K562 (cell line): ENCODE results near the gene CD44. TPM values are rescaled to one million over a fixed set of nuclear protein-coding genes. Genes with fewer than 3 reads are reported as not detected.

Experiments used
- ATAC-seq: fragments of 200-7000 bp; cut with Tn5 transposase; 3 replicates; pipeline ENCODE4 v1.9.1; 2020; ENCODE audit warnings: moderate library complexity
- BruUV-seq: library from RNA; stranded (reverse); fragments of 400-500 nt; replicated peaks from 2 replicates; lab custom pipeline; 2021; lab: Mats Ljungman, UMichigan
- CTCF ChIA-PET: fragments of 300-600 bp; formaldehyde crosslinking; extraction: SDS; loops from one replicate; lab custom pipeline; 2021; ENCODE audit warnings: low intra/inter-chr PET ratio; lab: Yijun Ruan, JAX
- POLR2A ChIA-PET: fragments of 300-600, 350-650 bp; sonication (Branson Sonifier 250); formaldehyde crosslinking; extraction: SDS; loops from one replicate; lab custom pipeline; 2021; ENCODE audit warnings: antibody characterized with exemption, inconsistent platforms; lab: Yijun Ruan, JAX
- DNase-seq, 4 experiments: peaks; one replicate each; pipeline versions ENCODE4 v3.0.0 to v3.0.0-alpha.2; 2011 to 2018; ENCODE audit warnings: low spot score in 3 of 4, mixed read lengths in 3 of 4; ENCODE audit errors: extremely low read depth in 1 of 4
- FAIRE-seq: peaks from 2 replicates; lab custom pipeline; 2011; peaks lifted over from hg19 to GRCh38; lab: Jason Lieb, UNC
- H2AFZ ChIP-seq: 2 replicates; pipeline ENCODE4 v1.6.0; 2011; ENCODE audit warnings: low read depth, low read length, control low read depth, inconsistent platforms
- H3K27ac ChIP-seq: fragments of 200-600 bp; 3 replicates; pipeline ENCODE4 v1.8.0; 2011; ENCODE audit warnings: low read depth, mild to moderate bottlenecking, control low read depth, inconsistent platforms, low read length, moderate library complexity, mixed read lengths; ENCODE audit errors: extremely low read depth
- H3K27me3 ChIP-seq, 2 experiments: fragments of 300-600 bp in 1 of 2; 2 replicates in 1 of 2; 3 replicates in 1 of 2; pipeline versions ENCODE4 v1.6.0 to v1.8.0; 2011; ENCODE audit warnings: inconsistent platforms in 2 of 2, low read length in 2 of 2, mild to moderate bottlenecking in 1 of 2, mixed read lengths in 1 of 2, moderate library complexity in 1 of 2; ENCODE audit not compliant: control insufficient read depth in 2 of 2, insufficient read depth in 2 of 2
- H3K36me3 ChIP-seq: fragments of 300-600 bp; 3 replicates; pipeline ENCODE4 v1.8.0; 2011; ENCODE audit warnings: mild to moderate bottlenecking, low read length, inconsistent platforms; ENCODE audit not compliant: control insufficient read depth, insufficient read depth
- H3K4me1 ChIP-seq, 2 experiments: fragments of 200-600 bp in 1 of 2; replicated peaks in 1 of 2; 2 replicates in 1 of 2; 3 replicates in 1 of 2; pipeline versions ENCODE4 v1.5.1 to v1.8.0; 2011; ENCODE audit warnings: inconsistent platforms in 2 of 2, low read length in 2 of 2, mild to moderate bottlenecking in 1 of 2, mixed read lengths in 1 of 2, moderate library complexity in 1 of 2; ENCODE audit not compliant: control insufficient read depth in 2 of 2, insufficient read depth in 2 of 2
- H3K4me2 ChIP-seq: 2 replicates; pipeline ENCODE4 v1.6.1; 2011; ENCODE audit warnings: low read length, control low read depth, inconsistent platforms, mixed read lengths; ENCODE audit not compliant: insufficient read depth
- H3K4me3 ChIP-seq: fragments of 200-600 bp; sonication (generic), shearing (Covaris generic); 2 replicates; pipeline ENCODE4 v1.5.1; 2016; ENCODE audit warnings: control low read depth, inconsistent platforms
- H3K79me2 ChIP-seq: fragments of 200-600 bp; 3 replicates; pipeline ENCODE4 v1.8.0; 2011; ENCODE audit warnings: low read length, inconsistent platforms; ENCODE audit not compliant: control insufficient read depth, insufficient read depth
- H3K9ac ChIP-seq, 2 experiments: 2 replicates each; pipeline versions ENCODE4 v1.6.0 to v1.6.1; 2011; ENCODE audit warnings: low read depth in 2 of 2, low read length in 2 of 2, control low read depth in 1 of 2, inconsistent platforms in 1 of 2, mild to moderate bottlenecking in 1 of 2, mixed read lengths in 1 of 2; ENCODE audit not compliant: insufficient read depth in 1 of 2
- H3K9me1 ChIP-seq: one replicate; pipeline ENCODE4 v1.6.0; 2011; ENCODE audit warnings: inconsistent platforms, mild to moderate bottlenecking, low read length, moderate library complexity; ENCODE audit not compliant: control insufficient read depth, insufficient read depth
- H3K9me3 ChIP-seq: replicated peaks from 2 replicates; pipeline ENCODE4 v1.5.1; 2011; ENCODE audit warnings: low read depth, low read length, inconsistent platforms; ENCODE audit not compliant: control insufficient read depth, insufficient read depth
- H4K20me1 ChIP-seq: replicated peaks from 2 replicates; pipeline ENCODE4 v1.6.1; 2011; ENCODE audit warnings: low read length, inconsistent platforms, mixed read lengths; ENCODE audit not compliant: control insufficient read depth, insufficient read depth
- ADNP ChIP-seq: fragments of 200-800 bp; sonication (Bioruptor generic); IDR thresholded peaks from 2 replicates; pipeline ENCODE4 v1.6.1; 2016; ENCODE audit warnings: missing genetic modification characterization, missing compliant biosample characterization
- ARID1B ChIP-seq: fragments of 450-650 bp; IDR thresholded peaks from 2 replicates; pipeline ENCODE4 v1.6.1; 2016; ENCODE audit warnings: antibody characterized with exemption, mild to moderate bottlenecking, inconsistent platforms
- FOSL1 ChIP-seq: fragments of 200-800 bp; sonication (Bioruptor generic); conservative IDR thresholded peaks from 2 replicates; pipeline ENCODE4 v1.6.1; 2016; ENCODE audit warnings: missing genetic modification characterization, missing compliant biosample characterization
- FOXA3 ChIP-seq, 2 experiments: fragments of 450-650 bp in 1 of 2; sonication (generic) in 1 of 2; formaldehyde crosslinking; IDR thresholded peaks in 1 of 2; conservative IDR thresholded peaks in 1 of 2; 2 replicates each; pipeline versions ENCODE4 v1.4.0 to v1.8.0; 2020 to 2022; ENCODE audit warnings: mild to moderate bottlenecking in 2 of 2, missing genetic modification reagents in 1 of 2
- HDAC1 ChIP-seq, 2 experiments: fragments of 450-650 bp; IDR thresholded peaks; 2 replicates each; pipeline ENCODE4 v1.6.1; 2016 to 2017; ENCODE audit warnings: inconsistent platforms in 1 of 2, mild to moderate bottlenecking in 1 of 2, moderate library complexity in 1 of 2
- IRF9 ChIP-seq: fragments of 450-650 bp; IDR thresholded peaks from 2 replicates; pipeline ENCODE4 v1.6.1; 2016; ENCODE audit warnings: missing biosample characterization, missing genetic modification characterization
- JUND ChIP-seq, 2 experiments: IDR thresholded peaks; 2 replicates in 1 of 2; 3 replicates in 1 of 2; pipeline ENCODE4 v1.6.1; 2011; ENCODE audit warnings: borderline replicate concordance in 2 of 2, low read depth in 2 of 2, low read length in 2 of 2, improper control_type of control experiment in 1 of 2, missing biosample characterization in 1 of 2, missing genetic modification characterization in 1 of 2, missing genetic modification reagents in 1 of 2
- KDM1A ChIP-seq, 2 experiments: fragments of 450-650 bp; IDR thresholded peaks; 2 replicates each; pipeline ENCODE4 v1.6.1; 2016; ENCODE audit warnings: mild to moderate bottlenecking in 2 of 2
- MAFG ChIP-seq: fragments of 450-650 bp; conservative IDR thresholded peaks from 2 replicates; pipeline ENCODE4 v1.6.1; 2016; ENCODE audit warnings: missing genetic modification characterization, missing compliant biosample characterization
- MEF2A ChIP-seq: IDR thresholded peaks from 2 replicates; pipeline ENCODE4 v1.6.1; 2011; ENCODE audit warnings: low read depth, mild to moderate bottlenecking, low read length, moderate library complexity; ENCODE audit not compliant: control insufficient read depth
- NONO ChIP-seq, 2 experiments: fragments of 200-400 bp in 1 of 2; fragments of 450-650 bp in 1 of 2; formaldehyde crosslinking in 1 of 2; IDR thresholded peaks; 2 replicates each; pipeline ENCODE4 v1.6.1; 2017; ENCODE audit warnings: low read depth in 2 of 2, mild to moderate bottlenecking in 2 of 2, moderate library complexity in 2 of 2, low read length in 1 of 2
- NR3C1 ChIP-seq: sonication (generic); formaldehyde crosslinking; IDR thresholded peaks from 2 replicates; pipeline ENCODE4 v1.8.1; 2022; ENCODE audit warnings: missing genetic modification reagents
- POLR2G ChIP-seq: fragments of 200-400 bp; formaldehyde crosslinking; IDR thresholded peaks from 2 replicates; pipeline ENCODE4 v1.6.1; 2017; ENCODE audit warnings: low read depth, mild to moderate bottlenecking, antibody characterized with exemption, low read length, moderate library complexity
- RBM25 ChIP-seq: fragments of 200-400 bp; formaldehyde crosslinking; IDR thresholded peaks from 2 replicates; pipeline ENCODE4 v1.6.1; 2018; ENCODE audit warnings: low read length, low read depth, moderate library complexity; ENCODE audit not compliant: severe bottlenecking
- RCOR1 ChIP-seq, 2 experiments: IDR thresholded peaks; 2 replicates each; pipeline ENCODE4 v1.6.1; 2012; ENCODE audit warnings: low read depth in 2 of 2, low read length in 2 of 2, borderline replicate concordance in 1 of 2, improper control_type of control experiment in 1 of 2
- SRF ChIP-seq, 2 experiments: fragments of 250-450, 450-650 bp in 1 of 2; sonication (Bioruptor Pico) in 1 of 2; sonication (generic) in 1 of 2; formaldehyde crosslinking; IDR thresholded peaks; 2 replicates each; pipeline versions ENCODE4 v1.5.0 to v1.5.1; 2020 to 2022; ENCODE audit warnings: mild to moderate bottlenecking in 1 of 2, missing genetic modification reagents in 1 of 2
- ZNF184 ChIP-seq: sonication (generic); formaldehyde crosslinking; IDR thresholded peaks from 2 replicates; pipeline ENCODE4 v1.5.0; 2020; ENCODE audit warnings: missing genetic modification reagents
- ZNF707 ChIP-seq: fragments of 250-450 bp; sonication (Bioruptor Pico); conservative IDR thresholded peaks from 2 replicates; pipeline ENCODE4 v1.8.0; 2022; ENCODE audit warnings: inconsistent platforms, mild to moderate bottlenecking, moderate library complexity
- WGBS: fragments of 100-300 bp; shearing (Covaris generic); methylation state at CpG from one replicate; pipeline ENCODE4 v1.1.6; 2016; ENCODE audit warnings: low coverage, mixed read lengths; ENCODE audit not compliant: insufficient coverage; ENCODE audit errors: missing lambda C conversion rate; 5-methylcytosine and 5-hydroxymethylcytosine counted together
- in situ Hi-C: fragments of 300-500 bp; cut with MboI; formaldehyde crosslinking; loops from 4 replicates; pipeline ENCODE4 v1.15.0; 2018; ENCODE audit warnings: inconsistent platforms, mixed read lengths
- intact Hi-C: fragments of 100-400 bp; cut with micrococcal nuclease; formaldehyde crosslinking; loops from 2 replicates; pipeline ENCODE4 v1.14.2; 2022
- polyA plus RNA-seq, 8 experiments: library from polyadenylated mRNA; depleted of rRNA in 4 of 8; stranded (reverse) in 5 of 8; unstranded in 3 of 8; fragments of >200 nt; fragmentation: Nextera tagmentation in 2 of 8; fragmentation: Illumina TruSeq in 1 of 8; extraction: Ambion mirVana in 2 of 8; extraction: Trizol in 1 of 8; gene quantifications; 2 replicates each; pipeline versions ENCODE4 v1.2.1 to v1.2.3, GENCODE V29; 2011 to 2014; ENCODE audit warnings: inconsistent platforms in 1 of 8, missing spikeins in 1 of 8
- total RNA-seq, 7 experiments: library from RNA; depleted of rRNA in 6 of 7; stranded (reverse); fragments of >200 nt in 6 of 7; fragmentation: Illumina TruSeq in 2 of 7; extraction: Trizol in 2 of 7; gene quantifications; 2 replicates each; pipeline versions ENCODE4 v1.2.1 to v1.2.3, GENCODE V29; 2011 to 2021; ENCODE audit warnings: low replicate concordance in 1 of 7

CD44 gene
- total and polyA plus RNA-seq, 9 of the 15 experiments (the other 6 are each of a cell fraction or from before 2014, with no cell fraction given) = 1.2 to 13.9 (median 3.0) TPM

- TF ChIP-seq JUND (IDR thresholded peaks at IDR 0.05; ENCODE audit: borderline replicate concordance, low read depth, low read length) (no peak), JUND (tag; IDR thresholded peaks at IDR 0.05; ENCODE audit: borderline replicate concordance, low read depth, low read length) (0 out of 3 replicates have a peak, but pooled peaks have one; percentile 10), ZNF707 (CRISPR knock-in tag) (no peak), IRF9 (no peak), SRF (CRISPR knock-in tag; IDR thresholded peaks at IDR 0.05) (peak; percentile 58 to 79; a peak in 2 of 4 replicates), NONO (IDR thresholded peaks at IDR 0.05; ENCODE audit: low read depth in 2 of 2, low read length in 1 of 2) (no peak), ZNF184 (CRISPR knock-in tag) (no peak), KDM1A (IDR thresholded peaks at IDR 0.05) (peak; percentile 18 to 23; a peak in 1 of 4 replicates), MEF2A (no peak), HDAC1 (IDR thresholded peaks at IDR 0.05) (no peak), MAFG (tag) (peak; percentile 45; the same call in 1 of the 2 replicates), ARID1B (no peak), POLR2G (no peak), FOXA3 (CRISPR knock-in tag; conservative IDR thresholded peaks at IDR 0.05 in 1 of 2, IDR thresholded peaks at IDR 0.05 in 1 of 2) (peak; percentile 27 to 51; a peak in 2 of 4 replicates), RCOR1 (IDR thresholded peaks at IDR 0.05; ENCODE audit: borderline replicate concordance in 1 of 2, low read depth in 2 of 2, low read length in 2 of 2) (peak in 1 of 2 experiments; percentile 42; a peak in 1 of 4 replicates), ADNP (tag) (peak; percentile 85), NR3C1 (no peak), FOSL1 (peak; percentile 87), RBM25 (peak; percentile 68)
- Histone ChIP-seq H2AFZ (no peak overlapping the region), H3K27ac (no peak overlapping the region)
Measured at GRCh38 chr11:35116245-35116644, 22.7 kb upstream of the CD44 start.

More at GRCh38 chr11:35116245-35116644, 22.7 kb upstream of the CD44 start:
- Histone ChIP-seq H4K20me1 (no peaks in the 10 kb centered on the region), H3K4me2 (no peak overlapping the region), H3K9me3 (no peaks in the 10 kb centered on the region), H3K36me3 (no peaks in the 10 kb centered on the region), H3K4me3 (no peak overlapping the region), H3K4me1 (peaks cover 0 to 10% of the 10 kb centered on the region in 2 experiments; a peak in 4 of 5 replicates), H3K79me2 (no peaks in the 10 kb centered on the region), H3K27me3 (peaks cover 0 to 16% of the 10 kb centered on the region in 2 experiments; a peak in 2 of 5 replicates), H3K9ac (no peak overlapping the region), H3K9me1 (peaks cover under 1% of the 10 kb centered on the region)
- no TSS peak for BruUV-seq
- in situ Hi-C loops (no loop called here), intact Hi-C loops (no loop called here)
- FAIRE-seq = no peak
- ATAC-seq = no peak
- DNase-seq = no peak
- CTCF ChIA-PET = no interaction called here
- POLR2A ChIA-PET = no interaction called here
- 0% methylated on average over 5 of the region's 5 CpGs for WGBS
